NCI-H1105 (cell line): Measurements from ENCODE around the gene IL4.
"Not testable (repeated sequence)": the region's sequence is repeated elsewhere in the genome, so short reads cannot be mapped to it uniquely, and the experiment has no call there.

Experiments
- DNase-seq: peaks from one replicate; lab custom pipeline; 2025; lab: John Stamatoyannopoulos, UW

The IL4 gene

GRCh38 chr5:132674671-132675506 lies 1.1 kb downstream of the IL4 start:
- DNase-seq = no peak

GRCh38 chr5:132675936-132676689 lies 2.3 kb downstream of the IL4 start:
- DNase-seq = no peak

GRCh38 chr5:132677191-132677590 lies 3.4 kb downstream of the IL4 start:
- DNase-seq = no peak

GRCh38 chr5:132677682-132678400 lies 4.1 kb downstream of the IL4 start:
- no peak for DNase-seq

GRCh38 chr5:132678735-132679134 lies 4.9 kb downstream of the IL4 start:
- DNase-seq = no peak

GRCh38 chr5:132679166-132679565 lies 5.4 kb downstream of the IL4 start:
- DNase-seq = no peak

GRCh38 chr5:132679717-132680380 lies 6.1 kb downstream of the IL4 start:
- DNase-seq = no peak

- DNase-seq = no peak
These were observed 7.1 kb downstream of the IL4 start for GRCh38 chr5:132680780-132681475.

- DNase-seq = no peak
These were observed 7.7 kb downstream of the IL4 start for GRCh38 chr5:132681476-132681831.

- DNase-seq = no peak
These were observed 8.2 kb downstream of the IL4 start for GRCh38 chr5:132681983-132682382.

- DNase-seq = no peak
These were observed 10.7 kb downstream of the IL4 start for GRCh38 chr5:132684491-132684890.

GRCh38 chr5:132684922-132685720 lies 11.3 kb downstream of the IL4 start:
- no peak for DNase-seq

GRCh38 chr5:132686193-132686592 lies 12.4 kb downstream of the IL4 start:
- DNase-seq = no peak

- DNase-seq = no peak
These were observed 14.2 kb downstream of the IL4 start for GRCh38 chr5:132687995-132688394.

- DNase-seq = no peak
These were observed 14.9 kb downstream of the IL4 start for GRCh38 chr5:132688536-132689339.

- DNase-seq = no peak
These were observed 15.7 kb downstream of the IL4 start for GRCh38 chr5:132689513-132689912.

- no peak for DNase-seq
These were observed 16.4 kb downstream of the IL4 start for GRCh38 chr5:132690156-132690555.

GRCh38 chr5:132691755-132692631 lies 18.2 kb downstream of the IL4 start:
- not testable (repeated sequence) for DNase-seq

GRCh38 chr5:132692632-132692967 lies 18.8 kb downstream of the IL4 start:
- no peak for DNase-seq
